ENCODE results near the gene COLQ.

Gene COLQ

DNA sequence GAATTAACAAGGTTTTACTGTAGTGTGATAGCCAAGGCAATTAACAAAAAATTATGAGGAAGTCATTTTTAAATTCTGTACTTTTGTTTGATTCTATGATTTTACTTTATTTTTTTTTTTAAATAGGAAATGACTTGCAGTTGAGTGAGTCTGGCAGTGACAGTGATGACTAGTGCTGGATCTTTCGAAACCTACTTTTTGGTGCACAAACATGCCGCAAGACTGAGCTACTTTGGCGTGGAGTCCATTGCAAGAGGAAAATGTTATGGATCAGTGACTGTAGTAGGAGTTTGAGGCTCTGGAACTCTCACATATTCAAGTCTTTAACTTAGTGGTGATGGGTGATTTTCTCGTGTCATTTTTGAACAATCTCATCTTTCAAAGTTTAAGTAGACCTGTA lies 82.5 kb downstream of the COLQ start:
- Histone ChIP-seq H3K4me1 (ENCODE audit: insufficient read depth, low read length) (no peaks in the 10 kb centered on the region), H2AFZ (ENCODE audit: low read depth, low read length) (no peak overlapping the region), H3K27ac (ENCODE audit: low read length) (no peak overlapping the region), H3K9ac (ENCODE audit: low read depth, low read length) (no peak overlapping the region), H3K9me3 (ENCODE audit: insufficient read depth, low read length, severe bottlenecking) (no peaks in the 10 kb centered on the region), H3K4me3 (ENCODE audit: low read depth in 1 of 2, low read length in 2 of 2) (no peak overlapping the region), H3K36me3 (ENCODE audit: insufficient read depth, low read length) (peaks cover 98% of the 10 kb centered on the region), H3K27me3 (ENCODE audit: insufficient read depth, low read length, poor library complexity) (no peaks in the 10 kb centered on the region), H4K20me1 (ENCODE audit: insufficient read depth, low read length) (0 out of 2 replicates have a peak, but pooled peaks cover 2% of the 10 kb centered on the region), H3K79me2 (ENCODE audit: insufficient read depth, low read length) (no peaks in the 10 kb centered on the region), H3K4me2 (ENCODE audit: insufficient read depth, low read length) (no peak overlapping the region)
- TF ChIP-seq CTCF (IDR thresholded peaks at IDR 0.05; ENCODE audit: borderline replicate concordance, extremely low read depth, low read length, poor library complexity, severe bottlenecking) (no peak), EZH2 (IDR thresholded peaks at IDR 0.05; ENCODE audit: borderline replicate concordance, low read depth, low read length, severe bottlenecking) (no peak)
- ATAC-seq (ENCODE audit: insufficient read depth, low read depth) (no peak), DNase-seq (no peak)

GRCh38 chr3:15436246-15436645 lies 85.3 kb downstream of the COLQ start:
- no peak for TF ChIP-seq CTCF (IDR thresholded peaks at IDR 0.05; ENCODE audit: borderline replicate concordance, extremely low read depth, low read length, poor library complexity, severe bottlenecking)
- TF ChIP-seq EZH2 (IDR thresholded peaks at IDR 0.05; ENCODE audit: borderline replicate concordance, low read depth, low read length, severe bottlenecking): no peak
- no peaks in the 10 kb centered on the region for H3K9me3 ChIP-seq (ENCODE audit: insufficient read depth, low read length, severe bottlenecking)
- H3K36me3 ChIP-seq (ENCODE audit: insufficient read depth, low read length): peaks cover 98% of the 10 kb centered on the region
- DNase-seq: no peak
- peaks cover 7% of the 10 kb centered on the region; the same call in 1 of the 2 replicates for H4K20me1 ChIP-seq (ENCODE audit: insufficient read depth, low read length)
- peaks cover 17% of the 10 kb centered on the region for H3K79me2 ChIP-seq (ENCODE audit: insufficient read depth, low read length)
- no peak overlapping the region for H3K27ac ChIP-seq (ENCODE audit: low read length)
- H3K4me2 ChIP-seq (ENCODE audit: insufficient read depth, low read length): no peak overlapping the region
- H3K4me1 ChIP-seq (ENCODE audit: insufficient read depth, low read length): peaks cover 3% of the 10 kb centered on the region; the same call in 1 of the 2 replicates
- H3K27me3 ChIP-seq (ENCODE audit: insufficient read depth, low read length, poor library complexity): no peaks in the 10 kb centered on the region
- no peak overlapping the region for H3K9ac ChIP-seq (ENCODE audit: low read depth, low read length)
- H2AFZ ChIP-seq (ENCODE audit: low read depth, low read length): no peak overlapping the region
- no peak for ATAC-seq (ENCODE audit: insufficient read depth, low read depth)
- H3K4me3 ChIP-seq (ENCODE audit: low read depth in 1 of 2, low read length in 2 of 2): no peak overlapping the region

DNA sequence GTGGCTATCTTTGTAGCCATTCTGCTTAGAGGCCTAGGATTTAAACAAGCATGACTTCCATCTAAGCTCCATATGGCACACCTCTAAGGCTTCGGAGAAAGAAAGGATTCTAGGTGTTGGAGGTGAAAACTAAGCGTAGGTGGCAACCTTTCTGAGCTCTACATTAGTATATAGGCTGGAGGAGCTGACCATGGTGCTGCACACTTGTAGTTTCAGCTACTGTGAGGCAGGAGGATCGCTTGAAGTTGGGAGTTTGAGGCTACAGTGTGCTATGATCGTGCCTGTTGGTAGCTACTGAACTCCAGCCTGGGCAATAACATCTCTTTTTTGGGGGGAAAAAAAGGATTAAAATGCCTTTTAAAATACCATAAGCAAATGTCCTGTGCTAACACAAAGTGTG lies 86.8 kb downstream of the COLQ start:
- H4K20me1 ChIP-seq (ENCODE audit: insufficient read depth, low read length): peaks cover 12% of the 10 kb centered on the region; the same call in 1 of the 2 replicates
- TF ChIP-seq CTCF (IDR thresholded peaks at IDR 0.05; ENCODE audit: borderline replicate concordance, extremely low read depth, low read length, poor library complexity, severe bottlenecking) (no peak), EZH2 (IDR thresholded peaks at IDR 0.05; ENCODE audit: borderline replicate concordance, low read depth, low read length, severe bottlenecking) (no peak)
- H3K36me3 ChIP-seq (ENCODE audit: insufficient read depth, low read length): peaks cover 97% of the 10 kb centered on the region
- H3K9ac ChIP-seq (ENCODE audit: low read depth, low read length): no peak overlapping the region
- no peak overlapping the region for H2AFZ ChIP-seq (ENCODE audit: low read depth, low read length)
- peak; percentile 58; the same call in 1 of the 3 replicates for ATAC-seq (ENCODE audit: insufficient read depth, low read depth)
- H3K79me2 ChIP-seq (ENCODE audit: insufficient read depth, low read length): peaks cover 31% of the 10 kb centered on the region
- no peaks in the 10 kb centered on the region for H3K27me3 ChIP-seq (ENCODE audit: insufficient read depth, low read length, poor library complexity)
- H3K9me3 ChIP-seq (ENCODE audit: insufficient read depth, low read length, severe bottlenecking): no peaks in the 10 kb centered on the region
- H3K4me3 ChIP-seq (ENCODE audit: low read depth in 1 of 2, low read length in 2 of 2): no peak overlapping the region
- peaks cover 15% of the 10 kb centered on the region; the same call in 1 of the 2 replicates for H3K4me1 ChIP-seq (ENCODE audit: insufficient read depth, low read length)
- peak; percentile 30 for DNase-seq
- H3K4me2 ChIP-seq (ENCODE audit: insufficient read depth, low read length): no peak overlapping the region
- no peak overlapping the region for H3K27ac ChIP-seq (ENCODE audit: low read length)

DNA sequence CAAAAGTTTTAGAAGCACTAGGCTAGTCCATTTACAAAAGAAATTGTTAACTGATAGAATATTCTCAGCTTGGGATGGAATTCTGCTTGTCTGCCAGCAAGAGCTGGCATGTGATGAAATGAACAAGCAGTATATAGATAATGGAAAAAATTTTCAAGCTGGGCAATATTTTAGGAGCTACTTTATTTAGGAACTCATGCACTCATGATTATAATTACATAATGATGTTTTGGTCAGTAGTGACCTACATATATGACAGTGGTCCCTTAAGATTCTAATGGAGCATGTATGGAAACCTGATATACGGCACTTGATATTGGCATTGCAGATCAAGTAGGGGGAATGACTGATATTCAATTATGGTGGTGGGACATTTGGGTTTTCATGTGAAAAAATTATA lies 88.0 kb downstream of the COLQ start:
- Histone ChIP-seq H3K9me3 (ENCODE audit: insufficient read depth, low read length, severe bottlenecking) (no peaks in the 10 kb centered on the region), H3K79me2 (ENCODE audit: insufficient read depth, low read length) (peaks cover 43% of the 10 kb centered on the region), H3K36me3 (ENCODE audit: insufficient read depth, low read length) (peaks cover 85% of the 10 kb centered on the region)

More for the DNA sequence above, 88.0 kb downstream of the COLQ start:
- no peaks in the 10 kb centered on the region for H3K27me3 ChIP-seq (ENCODE audit: insufficient read depth, low read length, poor library complexity)
- no peak overlapping the region for H3K4me2 ChIP-seq (ENCODE audit: insufficient read depth, low read length)
- ATAC-seq (ENCODE audit: insufficient read depth, low read depth) (no peak), DNase-seq (no peak)
- TF ChIP-seq CTCF (IDR thresholded peaks at IDR 0.05; ENCODE audit: borderline replicate concordance, extremely low read depth, low read length, poor library complexity, severe bottlenecking) (no peak), EZH2 (IDR thresholded peaks at IDR 0.05; ENCODE audit: borderline replicate concordance, low read depth, low read length, severe bottlenecking) (no peak)
- no peak overlapping the region for H3K9ac ChIP-seq (ENCODE audit: low read depth, low read length)
- peaks cover 28% of the 10 kb centered on the region for H3K4me1 ChIP-seq (ENCODE audit: insufficient read depth, low read length)
- H2AFZ ChIP-seq (ENCODE audit: low read depth, low read length): no peak overlapping the region
- no peak overlapping the region for H3K4me3 ChIP-seq (ENCODE audit: low read depth in 1 of 2, low read length in 2 of 2)
- no peak overlapping the region for H3K27ac ChIP-seq (ENCODE audit: low read length)
- H4K20me1 ChIP-seq (ENCODE audit: insufficient read depth, low read length): peaks cover 13% of the 10 kb centered on the region; the same call in 1 of the 2 replicates
